Retina (tissue), 1 donor: ENCODE measurements around the gene BCL10.
A peak's percentile ranks its signal among the peaks of the same experiment; 100 is the strongest.

Source experiments
- DNase-seq: peaks from one replicate; pipeline ENCODE4 v3.0.0-alpha.2; 2016

BCL10 gene

DNA sequence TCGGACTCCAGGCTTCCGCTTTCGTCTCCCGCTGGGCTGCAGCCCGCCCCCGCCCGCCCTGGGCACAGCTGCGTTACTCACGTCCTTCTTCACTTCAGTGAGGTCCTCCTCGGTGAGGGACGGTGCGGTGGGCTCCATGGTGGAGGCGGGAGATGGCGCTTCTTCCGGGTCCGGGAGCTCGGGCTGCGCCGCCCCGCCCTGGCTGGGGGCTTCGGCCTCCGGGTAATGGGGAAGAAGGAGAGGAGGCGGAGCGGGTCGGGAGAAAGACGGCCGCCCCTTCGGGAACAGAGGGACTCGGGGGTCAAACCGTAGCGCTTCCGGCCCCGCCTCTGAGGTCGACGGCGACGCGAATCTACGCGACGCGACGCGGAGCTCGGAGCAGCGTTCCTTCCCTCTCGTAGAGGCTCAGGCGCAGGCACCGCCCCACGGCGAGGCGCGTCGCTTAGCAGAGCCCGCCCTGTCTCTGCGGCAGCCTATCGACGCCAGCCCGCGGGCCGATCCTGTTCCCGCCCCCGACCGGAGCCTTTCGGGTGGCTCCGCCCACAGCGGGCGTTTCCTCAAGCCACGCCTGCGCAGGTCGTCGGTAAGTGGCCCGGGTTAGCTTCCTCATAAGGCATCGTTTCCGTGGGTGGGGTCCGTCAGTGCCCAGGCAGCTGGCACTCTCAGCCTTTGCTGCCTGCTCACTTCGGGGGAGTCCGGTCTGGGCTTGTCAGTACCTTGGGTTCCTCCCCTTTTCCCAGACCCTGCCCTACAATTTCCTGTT, at the start of gene BCL10:
TSS of gene BCL10 (minus strand) at position 418 of the 763 bp plus-strand sequence. CDS start at position 138, 280 bp downstream.
- DNase-seq, result peak; percentile 98

DNA sequence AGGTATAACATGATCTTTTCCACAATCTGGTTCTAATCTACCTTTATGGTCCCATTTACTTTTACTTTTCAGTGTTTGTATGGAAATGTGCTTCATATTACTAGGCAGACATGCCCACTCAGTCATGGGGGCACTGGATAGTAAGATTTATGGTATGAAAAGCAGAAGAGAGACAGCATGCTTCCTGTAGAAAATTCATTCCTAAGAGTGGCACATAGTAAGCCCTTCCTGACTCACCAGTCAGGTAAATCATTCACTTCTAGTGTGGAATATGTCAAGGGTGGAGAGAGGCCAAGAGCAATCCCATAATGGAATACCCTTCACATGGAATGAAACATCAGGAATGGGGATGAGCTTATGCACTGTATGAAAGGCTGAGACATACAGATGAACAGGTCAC, 49.5 kb upstream of the BCL10 start:
- DNase-seq, result no peak

DNA sequence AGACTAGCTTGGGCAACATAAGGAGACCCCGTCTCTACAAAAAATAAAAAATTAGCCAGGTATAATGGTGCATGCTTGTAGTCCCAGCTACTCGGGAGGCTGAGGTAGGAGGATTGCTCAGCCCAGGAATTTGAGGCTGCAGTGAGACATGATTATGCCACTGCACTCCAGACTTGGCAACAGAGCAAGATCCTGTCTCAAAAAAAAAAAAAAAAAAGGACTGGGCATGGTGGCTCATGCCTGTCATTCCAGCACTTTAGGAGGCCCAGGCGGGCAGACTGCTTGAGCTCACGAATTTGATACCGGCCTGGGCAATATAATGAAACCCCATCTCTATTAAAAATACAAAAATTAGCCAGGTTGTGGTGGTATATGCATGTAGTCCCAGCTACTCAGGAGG, 47.3 kb upstream of the BCL10 start:
- no peak for DNase-seq

DNA sequence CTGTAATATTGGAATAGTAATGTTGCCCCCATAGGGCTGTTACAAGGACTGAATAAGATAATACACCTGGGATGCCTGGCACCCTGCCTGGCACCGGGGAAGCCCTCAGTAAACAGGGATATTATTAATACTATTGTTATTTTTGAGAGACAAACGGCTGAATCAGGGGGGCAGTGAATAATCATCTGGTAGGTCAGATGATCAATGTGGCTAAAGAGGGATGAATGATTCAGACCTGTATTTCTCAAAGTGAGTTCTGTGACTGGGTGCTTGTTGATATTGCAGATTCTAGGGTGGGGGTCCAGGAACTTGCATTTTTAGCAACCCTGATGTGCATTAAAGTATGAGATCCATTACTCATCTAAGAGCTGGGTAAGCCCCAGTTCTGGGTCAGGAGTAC, 46.2 kb upstream of the BCL10 start:
- no peak for DNase-seq

DNA sequence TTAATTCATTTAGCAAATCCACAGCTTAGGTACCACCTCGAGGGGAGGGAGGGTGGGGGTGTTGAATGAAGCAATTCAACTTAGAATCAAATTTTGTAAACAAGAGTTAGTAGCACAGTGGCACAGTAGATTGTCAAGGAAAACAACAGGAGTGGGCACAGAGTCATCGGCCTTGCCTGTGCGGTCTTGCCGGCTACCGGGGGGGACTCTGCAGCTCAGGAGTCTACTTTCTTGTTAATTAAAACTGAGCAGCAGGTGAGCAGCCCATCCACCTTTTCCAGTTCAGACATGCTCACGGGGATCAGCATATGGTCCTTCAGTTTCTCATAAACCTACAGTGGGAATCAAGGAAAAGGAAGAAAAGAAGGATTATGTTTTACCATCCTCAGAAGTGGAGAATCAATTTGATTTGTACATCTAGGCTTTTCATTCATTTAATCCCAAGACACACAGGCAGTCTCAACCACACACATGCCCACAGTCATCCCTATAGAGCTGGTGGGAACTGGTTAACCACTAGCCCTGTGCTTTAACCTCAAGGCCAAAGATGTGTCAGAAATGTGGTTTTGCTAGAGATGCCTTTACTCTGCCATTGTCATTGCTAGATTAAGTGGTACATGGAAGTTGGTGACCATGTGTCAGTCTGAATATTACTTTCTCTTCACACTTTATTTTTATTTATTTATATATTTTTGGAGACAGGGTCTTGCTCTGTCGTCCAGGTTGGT, 45.0 kb upstream of the BCL10 start:
- no peak for DNase-seq

DNA sequence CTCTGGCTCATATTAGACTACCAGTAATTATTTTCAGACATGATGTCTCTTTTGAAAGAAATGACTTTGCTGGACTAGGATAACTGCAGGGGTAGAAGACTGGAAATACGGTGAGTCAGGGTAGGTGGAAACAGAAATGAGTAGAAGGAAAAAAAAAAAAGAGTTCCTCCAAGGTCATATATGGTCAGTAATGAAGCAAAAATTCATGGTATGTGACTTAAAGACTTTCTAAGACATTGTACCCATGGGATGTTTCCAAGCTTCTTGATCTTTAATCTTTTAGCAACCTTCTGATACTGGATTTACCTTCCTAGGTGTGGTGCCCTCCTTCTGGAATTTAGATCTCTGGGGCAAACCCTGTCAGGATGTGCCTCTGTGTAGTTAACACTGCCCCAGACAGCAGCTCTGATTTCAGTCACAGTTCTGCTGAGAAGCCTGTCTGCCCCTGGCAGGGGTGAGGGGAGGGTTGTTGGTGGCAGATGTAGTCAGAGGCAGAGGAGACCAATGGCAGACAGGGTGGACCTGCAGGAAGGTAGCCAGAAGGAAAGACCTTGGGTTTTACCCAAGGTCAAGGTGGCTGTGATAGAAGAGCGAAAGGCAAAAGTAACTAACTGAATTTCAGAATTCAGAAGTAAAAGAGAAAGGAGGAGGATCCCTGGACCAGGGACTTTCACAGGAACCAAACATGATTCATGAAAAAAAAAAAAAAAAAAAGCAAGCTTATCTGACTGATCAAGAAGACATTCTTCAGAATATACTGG, 44.1 kb upstream of the BCL10 start:
- DNase-seq, result no peak

DNA sequence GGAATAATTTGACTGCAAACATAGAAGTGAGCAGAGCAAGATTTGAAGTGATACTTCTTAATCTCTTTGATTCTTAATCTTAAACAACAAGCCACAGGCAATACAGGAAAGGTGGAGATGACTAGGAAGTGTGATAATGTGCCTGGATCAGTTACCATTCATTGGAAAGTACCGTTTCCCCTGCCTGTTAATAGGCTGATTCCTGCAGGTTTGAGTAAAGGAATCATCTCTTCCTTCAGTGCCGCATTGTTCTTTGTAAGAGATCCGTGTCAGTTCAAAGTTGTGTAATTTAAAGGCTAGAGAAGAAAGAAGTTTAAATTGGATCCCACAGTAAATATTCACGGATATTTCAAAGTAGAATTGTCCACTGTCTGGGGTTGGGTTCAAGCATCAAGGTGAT, 43.5 kb upstream of the BCL10 start:
- DNase-seq, result no peak

DNA sequence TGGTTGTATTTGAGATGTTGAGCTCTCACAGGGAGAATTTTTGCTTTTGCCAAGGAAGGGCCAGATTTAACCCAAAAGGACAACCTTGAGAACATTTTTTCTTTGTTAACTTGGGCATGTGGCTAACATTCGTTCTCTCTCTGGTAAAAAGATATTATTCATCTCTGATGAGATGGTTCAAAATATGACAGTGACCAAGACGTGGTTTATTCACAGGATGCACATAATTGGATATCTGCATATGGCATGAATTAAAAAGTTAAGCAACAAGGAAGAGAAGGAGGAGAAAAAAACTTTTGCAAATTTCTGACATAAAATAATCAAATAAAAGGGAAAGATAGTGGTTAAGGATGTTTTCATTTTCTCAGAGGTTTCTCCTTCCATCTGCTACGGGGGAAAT, 43.1 kb upstream of the BCL10 start:
- no peak for DNase-seq

DNA sequence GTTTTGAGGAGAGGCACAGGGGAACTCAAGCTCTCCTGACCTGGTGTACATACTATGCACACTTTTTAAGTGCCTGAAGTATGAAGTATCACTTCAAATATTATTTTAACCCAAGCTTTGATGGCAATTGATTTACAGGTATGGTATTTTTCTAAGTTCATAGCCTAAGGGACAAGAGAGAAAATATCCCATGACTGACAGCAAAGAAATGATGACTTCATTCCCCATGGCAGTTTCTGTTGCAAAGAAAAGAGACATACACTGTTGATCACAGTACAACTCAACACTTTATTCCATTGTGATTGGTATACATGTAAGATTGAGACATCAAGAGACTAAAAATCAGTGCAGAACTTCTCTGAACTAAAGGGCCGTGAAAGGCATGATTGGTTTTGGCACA, 41.8 kb upstream of the BCL10 start:
- no peak for DNase-seq

DNA sequence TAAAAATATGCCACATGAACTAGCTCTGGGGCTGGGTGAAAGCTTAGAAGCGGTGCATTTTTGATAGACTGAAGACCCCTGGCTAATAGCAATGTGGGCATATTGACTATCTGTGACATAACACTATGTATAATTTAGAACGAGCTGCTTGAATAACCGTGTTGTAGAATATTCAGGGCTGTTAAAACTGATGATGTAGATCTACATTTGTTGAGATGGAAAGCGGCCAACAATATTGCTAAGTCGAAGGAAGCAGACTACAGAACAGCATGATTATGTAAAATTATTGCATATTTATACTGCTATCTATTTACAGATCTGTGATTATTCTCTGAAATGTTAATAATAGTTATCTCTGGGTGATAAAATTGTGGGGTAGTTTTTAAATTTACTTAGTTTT, 41.1 kb upstream of the BCL10 start:
- no peak for DNase-seq

DNA sequence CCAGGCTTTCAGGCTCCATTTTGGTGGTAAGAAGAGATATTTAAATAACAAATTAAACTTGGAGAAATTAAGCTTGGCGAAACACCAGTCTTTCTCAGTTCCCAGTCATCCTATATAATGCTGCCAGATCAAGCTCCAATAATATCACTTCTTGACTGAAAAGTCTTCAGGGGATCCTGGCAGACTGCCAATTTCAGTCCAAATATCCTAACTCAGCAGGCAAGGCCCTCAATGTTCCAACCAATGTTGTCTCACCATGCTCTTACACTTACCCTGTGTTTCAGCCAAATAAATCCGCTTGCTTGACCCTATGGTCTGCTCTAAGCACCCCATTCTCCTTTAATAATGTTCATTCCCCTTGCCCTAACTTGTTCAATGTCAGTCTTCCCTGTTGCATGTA, 39.9 kb upstream of the BCL10 start:
- DNase-seq, result no peak

DNA sequence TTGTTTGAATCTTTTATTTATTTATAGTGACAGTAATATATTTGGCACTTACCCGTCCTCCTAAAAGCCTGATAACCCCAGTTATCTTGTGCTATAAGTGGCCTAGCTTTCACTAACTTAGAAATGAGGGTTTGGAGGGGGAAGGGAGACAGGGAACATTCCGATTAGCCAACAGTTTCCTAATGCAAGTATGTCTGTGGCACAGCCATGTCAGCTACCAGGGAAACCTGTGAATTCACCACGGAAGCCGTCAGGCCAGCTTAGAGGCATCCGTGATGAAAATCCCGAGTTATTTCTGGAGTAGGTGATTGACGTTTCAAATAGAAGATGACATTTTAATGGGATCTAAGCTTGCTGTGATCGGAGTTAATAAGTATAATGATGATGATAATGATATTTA, 39.4 kb upstream of the BCL10 start:
- no peak for DNase-seq

DNA sequence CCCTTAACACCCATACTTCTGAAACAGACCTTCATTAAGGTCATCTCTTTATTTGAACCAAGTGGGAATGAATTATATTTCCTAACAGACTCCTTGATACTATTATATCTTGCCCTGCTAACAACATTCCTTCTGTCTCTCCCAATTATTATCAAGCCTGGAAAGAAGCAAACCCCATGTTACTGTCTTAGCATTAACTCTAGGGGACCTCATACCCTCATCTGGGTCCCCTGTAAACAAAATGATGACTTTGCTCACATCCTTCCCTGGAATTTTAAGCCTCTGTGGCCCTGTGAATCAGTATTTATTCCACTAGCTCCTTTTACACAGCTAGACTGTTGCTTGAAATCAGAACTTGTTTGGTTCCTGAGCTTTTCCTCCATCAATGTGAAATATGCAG, 38.3 kb upstream of the BCL10 start:
- DNase-seq, result peak; percentile 49

DNA sequence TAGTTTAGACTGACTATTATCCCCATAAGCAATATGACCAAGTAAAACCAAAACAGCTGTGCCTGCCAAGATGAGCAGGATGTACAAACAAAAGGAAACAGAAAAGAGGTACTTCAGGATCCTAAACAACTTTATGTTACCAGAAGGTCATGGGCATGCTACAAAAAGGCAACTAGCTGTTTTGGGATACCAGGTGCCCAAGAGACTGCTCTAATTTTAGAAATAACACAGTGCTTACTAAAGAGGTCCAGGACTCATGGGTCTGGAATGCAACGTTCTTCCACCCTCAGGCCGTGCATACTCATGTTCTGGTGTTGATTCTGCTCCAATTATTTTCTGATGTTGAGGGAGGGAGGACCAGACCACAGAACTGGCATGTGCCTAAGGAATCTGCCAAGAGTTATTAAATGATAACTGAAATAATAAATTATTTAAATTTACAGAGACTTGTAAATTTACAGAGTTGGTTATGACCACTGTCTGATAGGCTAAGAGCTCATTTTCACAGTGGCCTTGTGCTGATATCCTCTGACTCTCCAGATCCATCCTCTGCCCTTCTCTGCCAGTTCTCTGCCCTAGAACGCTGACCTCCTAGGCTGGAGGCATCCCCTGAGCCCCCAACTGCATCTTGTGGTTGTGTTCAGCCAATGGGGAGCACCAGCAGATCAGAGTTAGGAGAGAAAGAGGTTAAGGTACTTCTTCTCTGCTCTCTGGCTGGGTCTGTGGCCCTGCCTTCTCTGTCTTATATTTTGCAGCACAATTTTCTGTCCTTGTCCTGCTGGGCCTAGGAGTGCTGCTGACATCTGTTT, 37.7 kb upstream of the BCL10 start:
- DNase-seq, result peak; percentile 53

DNA sequence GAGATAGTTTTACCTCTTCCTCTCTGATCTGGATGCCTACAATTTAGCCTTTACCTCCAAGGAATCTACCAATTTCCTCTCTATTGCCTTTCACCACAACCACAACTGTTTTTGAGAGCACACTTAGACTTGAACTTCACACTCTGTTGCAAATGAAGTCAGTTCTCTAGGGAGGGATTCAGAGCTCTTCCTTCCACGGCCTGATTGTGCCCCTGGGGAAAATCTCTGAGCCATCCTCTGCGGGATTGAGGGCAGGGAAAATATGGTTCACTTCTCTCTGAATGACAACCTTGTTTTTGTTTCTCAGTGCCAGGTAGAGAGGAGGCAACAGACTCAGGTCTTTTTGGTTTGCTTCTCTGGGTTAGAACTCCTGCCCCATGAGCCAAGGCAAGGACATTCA, 35.4 kb upstream of the BCL10 start:
- DNase-seq, result no peak

DNA sequence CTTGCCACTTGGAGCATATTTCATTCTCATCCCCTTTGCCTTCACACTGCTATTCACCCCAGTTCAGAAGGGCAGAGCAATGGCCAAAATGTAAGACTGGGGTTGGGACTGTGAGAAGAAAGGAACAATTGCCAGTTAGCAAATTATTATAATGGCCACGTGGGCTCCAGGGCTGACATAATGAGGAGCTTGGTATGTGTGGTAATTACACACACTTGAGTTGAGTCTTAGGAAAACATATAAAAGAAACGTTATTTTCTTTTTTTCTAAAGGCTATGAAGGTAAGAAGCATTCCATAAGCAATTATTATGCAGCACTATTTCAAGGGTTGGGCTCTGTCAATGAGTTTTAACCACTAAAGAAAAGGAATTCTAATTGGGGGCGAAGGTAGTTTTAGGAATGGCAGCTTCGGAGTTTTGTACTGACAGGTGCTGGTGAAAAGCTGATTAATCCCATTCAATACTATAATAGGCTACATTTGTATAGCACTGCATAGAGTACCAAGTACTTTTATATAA, 32.5 kb upstream of the BCL10 start:
- peak; percentile 60 for DNase-seq

DNA sequence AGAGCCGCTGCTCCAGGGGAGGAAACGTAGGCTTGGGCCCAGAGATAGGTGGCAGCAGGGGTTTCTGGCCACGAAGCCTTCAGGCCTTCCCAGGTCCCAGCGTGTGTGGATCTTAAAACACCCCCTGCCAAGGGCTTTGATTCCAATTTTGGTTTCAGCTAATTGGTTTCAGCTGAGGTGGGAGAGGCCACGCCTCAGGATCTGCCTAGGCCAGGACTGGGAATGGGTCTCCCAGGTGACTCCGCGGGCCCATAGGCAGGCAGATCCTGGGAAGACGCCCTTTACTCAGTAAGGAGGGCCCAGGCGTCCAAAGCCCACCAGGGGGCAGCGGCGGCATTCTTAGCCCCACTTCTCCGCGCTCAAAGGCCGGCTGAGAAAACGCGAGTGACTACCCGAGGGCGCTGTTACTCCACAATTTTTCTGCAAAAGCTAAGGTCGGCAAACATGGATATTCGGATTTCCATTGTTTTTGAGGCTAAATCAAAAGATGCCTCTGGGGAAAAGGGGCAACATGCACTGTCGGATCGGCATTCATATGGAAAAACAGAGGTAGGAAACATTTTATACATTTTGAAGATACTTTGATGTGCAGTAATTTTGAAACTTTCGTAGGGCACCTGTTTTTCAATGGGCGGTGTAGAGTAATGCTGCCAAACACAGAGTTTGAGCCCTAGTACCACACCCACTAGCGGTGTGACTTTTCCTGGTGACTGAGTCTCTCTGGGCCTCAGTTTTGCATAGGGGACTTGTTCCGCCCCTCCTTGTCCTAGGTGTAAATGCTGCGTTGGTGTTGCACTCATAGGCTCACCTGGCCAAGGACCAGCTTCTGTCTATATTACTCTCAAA, 31.8 kb upstream of the BCL10 start:
- DNase-seq, result peak; percentile 94

DNA sequence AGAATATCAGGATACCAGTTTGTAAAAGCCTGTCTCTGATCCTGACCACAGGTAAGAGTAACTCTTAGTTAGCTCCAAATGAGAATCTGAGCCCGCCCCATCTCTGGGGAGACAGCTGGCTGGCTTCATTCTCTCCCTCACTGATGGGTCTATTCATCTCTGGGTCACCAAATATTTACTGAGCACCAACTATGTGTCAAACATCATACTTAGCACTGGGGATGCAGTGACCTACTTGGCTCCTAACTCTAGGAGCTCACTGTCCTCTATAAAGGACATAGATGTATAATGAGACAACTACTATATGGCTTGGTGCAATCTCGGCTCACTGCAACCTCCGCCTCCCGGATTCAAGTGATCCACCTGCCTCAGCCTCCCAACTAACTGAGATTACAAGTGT, 29.8 kb upstream of the BCL10 start:
- no peak for DNase-seq

DNA sequence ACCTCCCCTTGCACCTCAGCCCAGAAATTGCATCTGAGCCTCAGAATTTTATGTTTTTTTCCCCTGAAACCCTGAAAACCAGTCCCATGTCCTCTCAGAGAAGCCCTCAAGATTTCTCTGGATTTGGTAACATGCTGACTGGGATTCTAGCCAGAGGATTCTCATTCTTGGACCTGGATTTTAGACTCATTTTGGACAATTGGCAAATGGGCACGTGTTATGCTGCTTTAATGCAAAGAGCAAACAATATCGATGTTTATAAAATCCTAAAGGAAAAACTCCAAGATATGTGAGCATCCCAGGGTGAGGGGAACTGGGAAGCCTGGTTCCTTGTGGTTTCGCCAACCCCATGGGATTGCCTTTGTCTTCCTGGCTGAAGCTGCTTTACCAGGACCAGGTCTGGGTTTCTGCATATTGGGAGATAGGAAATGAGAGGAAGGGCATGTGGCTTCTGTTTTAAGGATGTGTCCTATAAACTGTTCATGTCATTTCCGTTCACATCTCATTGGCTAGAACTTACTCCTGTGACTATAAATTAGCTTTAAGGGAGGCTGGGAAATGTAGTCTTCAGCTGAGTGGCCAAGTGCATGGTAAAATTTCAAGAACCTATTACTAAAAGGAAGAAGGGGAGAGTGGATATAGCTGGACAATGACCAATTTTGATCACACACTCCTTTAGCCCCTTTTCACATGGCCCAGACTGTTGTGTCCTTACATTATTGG, 27.2 kb upstream of the BCL10 start:
- no peak for DNase-seq

DNA sequence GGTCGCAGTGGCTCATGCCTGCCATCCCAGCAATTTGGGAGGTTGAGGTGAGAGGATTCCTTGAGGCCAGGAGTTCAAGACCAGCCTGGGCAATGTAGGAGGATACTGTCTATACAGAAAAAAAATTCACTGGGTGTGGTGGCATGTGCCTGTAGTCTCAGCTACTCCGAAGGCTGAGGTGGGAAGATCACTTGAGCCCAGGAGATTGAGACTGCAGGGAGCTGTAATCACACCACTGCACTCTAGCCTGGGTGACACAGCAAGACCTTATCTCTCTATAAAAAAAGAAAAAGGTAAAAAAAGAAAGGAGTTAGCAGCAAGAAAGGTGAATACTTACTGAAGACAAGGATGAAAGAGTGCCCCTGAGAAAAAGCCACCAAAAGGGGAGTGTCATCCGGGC, 23.7 kb upstream of the BCL10 start:
- DNase-seq, result no peak
